Breast epithelium (tissue), 3 donors: ENCODE data around the gene OSBPL10.

Source experiments
- POLR2A ChIP-seq: fragments of 450-650 bp; IDR thresholded peaks from one replicate; pipeline ENCODE4 v1.6.1; 2016; ENCODE audit warnings: antibody characterized with exemption, mild to moderate bottlenecking, moderate library complexity
- POLR2AphosphoS5 ChIP-seq, 3 donors: sonication (generic); formaldehyde crosslinking; IDR thresholded peaks; one replicate each; pipeline ENCODE4 v1.6.1; 2017; ENCODE audit warnings: antibody characterized with exemption in 3 of 3
- TF ChIP-seq, protein P1 (sequence below), 3 donors: fragments of 450-650 bp; IDR thresholded peaks; one replicate each; pipeline ENCODE4 v1.5.1; 2016 to 2017; ENCODE audit warnings: antibody characterized with exemption in 3 of 3, mild to moderate bottlenecking in 3 of 3, moderate library complexity in 3 of 3

GRCh38 chr3:31754575-31755278, 226.3 kb downstream of the OSBPL10 start:
- TF ChIP-seq, protein P1, sequence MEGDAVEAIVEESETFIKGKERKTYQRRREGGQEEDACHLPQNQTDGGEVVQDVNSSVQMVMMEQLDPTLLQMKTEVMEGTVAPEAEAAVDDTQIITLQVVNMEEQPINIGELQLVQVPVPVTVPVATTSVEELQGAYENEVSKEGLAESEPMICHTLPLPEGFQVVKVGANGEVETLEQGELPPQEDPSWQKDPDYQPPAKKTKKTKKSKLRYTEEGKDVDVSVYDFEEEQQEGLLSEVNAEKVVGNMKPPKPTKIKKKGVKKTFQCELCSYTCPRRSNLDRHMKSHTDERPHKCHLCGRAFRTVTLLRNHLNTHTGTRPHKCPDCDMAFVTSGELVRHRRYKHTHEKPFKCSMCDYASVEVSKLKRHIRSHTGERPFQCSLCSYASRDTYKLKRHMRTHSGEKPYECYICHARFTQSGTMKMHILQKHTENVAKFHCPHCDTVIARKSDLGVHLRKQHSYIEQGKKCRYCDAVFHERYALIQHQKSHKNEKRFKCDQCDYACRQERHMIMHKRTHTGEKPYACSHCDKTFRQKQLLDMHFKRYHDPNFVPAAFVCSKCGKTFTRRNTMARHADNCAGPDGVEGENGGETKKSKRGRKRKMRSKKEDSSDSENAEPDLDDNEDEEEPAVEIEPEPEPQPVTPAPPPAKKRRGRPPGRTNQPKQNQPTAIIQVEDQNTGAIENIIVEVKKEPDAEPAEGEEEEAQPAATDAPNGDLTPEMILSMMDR (IDR thresholded peaks at IDR 0.05) = no peak
- TF ChIP-seq POLR2AphosphoS5 (IDR thresholded peaks at IDR 0.05) (no peak), POLR2A (no peak)
